ENCODE measurements around the gene UBE2L6. TPM values are rescaled to one million over a fixed set of nuclear protein-coding genes. Genes with fewer than 3 reads are reported as not detected.

Gene UBE2L6
- total and polyA plus RNA-seq, 2 donors (not counting 1 experiment from before 2014, with no cell fraction given), result 63.5 to 70.7 TPM

DNA sequence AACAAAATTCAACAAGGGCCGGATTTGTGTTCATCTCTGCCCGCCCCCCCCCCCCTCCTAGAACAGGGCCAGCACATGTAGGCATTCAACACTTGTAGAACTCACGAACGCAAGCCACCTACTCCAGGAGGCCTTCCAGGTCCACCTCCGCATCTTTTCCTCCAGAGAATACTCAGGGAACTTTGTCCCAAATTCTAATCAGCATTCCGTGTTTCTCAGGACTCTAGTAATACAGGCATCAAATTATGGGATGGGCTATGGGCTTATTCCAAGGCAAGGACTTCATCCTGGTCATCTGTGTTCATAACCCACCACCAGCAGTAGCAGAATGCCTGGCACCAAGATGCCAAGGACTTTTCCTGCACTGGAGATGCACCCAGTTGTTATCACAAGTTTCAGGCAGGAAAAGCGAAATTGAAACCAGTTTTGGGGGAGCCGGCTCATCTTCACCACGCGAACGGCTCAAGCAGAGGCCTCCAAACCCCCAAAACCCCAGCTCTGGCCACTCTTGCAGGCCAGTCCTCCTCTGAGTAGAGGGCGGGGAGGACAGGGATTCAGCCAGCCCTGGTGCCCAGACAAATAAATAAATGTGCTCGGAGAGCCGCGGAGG lies 462 bp downstream of the UBE2L6 start:
- Mint-ChIP-seq H3K4me3 (peak overlapping the region; percentile 99), H3K27me3 (no peaks in the 10 kb centered on the region), H3K9me3 (ENCODE audit: insufficient read depth) (no peaks in the 10 kb centered on the region), H3K4me1 (peaks cover 39% of the 10 kb centered on the region), H3K27ac (peak overlapping the region; percentile 75)
- ATAC-seq (ENCODE audit: low read depth) (peak; percentile 1), DNase-seq (peak; percentile 57)
- Histone ChIP-seq H3K9me3 (ENCODE audit: control extremely low read depth in 1 of 3, control insufficient read depth in 2 of 3, insufficient read depth in 1 of 3, low read length in 2 of 3) (no peaks in the 10 kb centered on the region), H3K79me2 (ENCODE audit: control insufficient read depth, insufficient read depth, low read length) (peaks cover 54% of the 10 kb centered on the region), H3K4me2 (replicated peaks; ENCODE audit: low read depth, low read length, poor library complexity, severe bottlenecking) (peak overlapping the region; percentile 92), H3K27me3 (replicated peaks in 1 of 4; ENCODE audit: control extremely low read depth in 1 of 4, control insufficient read depth in 3 of 4, insufficient read depth in 4 of 4, low read length in 3 of 4) (no peaks in the 10 kb centered on the region), H4K20me1 (ENCODE audit: control insufficient read depth, insufficient read depth, low read length, poor library complexity, severe bottlenecking) (peaks cover 9% of the 10 kb centered on the region), H3K27ac (ENCODE audit: low read length in 2 of 2) (peak overlapping the region; percentile 83 to 92), H3K9ac (ENCODE audit: low read length) (peak overlapping the region; percentile 85), H3K36me3 (replicated peaks in 1 of 2; ENCODE audit: control extremely low read depth in 1 of 2, control insufficient read depth in 1 of 2, extremely low read depth in 1 of 2, insufficient read depth in 2 of 2, low read length in 1 of 2) (peaks cover 0 to 8% of the 10 kb centered on the region in 2 experiments), H3K4me1 (ENCODE audit: control insufficient read depth in 2 of 2, insufficient read depth in 2 of 2, low read length in 2 of 2) (peaks cover 18 to 27% of the 10 kb centered on the region in 2 donors), H2AFZ (ENCODE audit: insufficient read depth, low read depth, low read length, poor library complexity, severe bottlenecking) (peak overlapping the region; percentile 99), H3K4me3 (ENCODE audit: control extremely low read depth in 1 of 5, extremely low read depth in 1 of 5, insufficient read depth in 1 of 5, low read depth in 2 of 5, low read length in 4 of 5) (peak overlapping the region; percentile 83 to 99 (median 98))
- WGBS (ENCODE audit: insufficient coverage), result 4% methylated on average over 9 of the region's 15 CpGs
- POLR2A ChIA-PET, result interaction anchor here (0.6 to 1.8 kb wide), 3 partner anchors 16 to 36 kb away, joined by 3 to 5 read pairs (median 3); partner anchors contain the start of gene TIMM10
- intact Hi-C loops (cut with micrococcal nuclease), result loop anchor here (1.0 to 5.0 kb wide), 7 partner anchors 19 to 1010 kb away; partner anchors contain the start of genes CLP1, LPXN, SELENOH and ZFP91
- CTCF ChIA-PET, result interaction anchor here (0.7 to 5.9 kb wide), 13 partner anchors 9 to 233 kb away, joined by 3 to 86 read pairs (median 7); partner anchors contain the start of genes SELENOH and TIMM10
- no peak for TF ChIP-seq EZH2 (IDR thresholded peaks at IDR 0.05; ENCODE audit: borderline replicate concordance, insufficient read depth, low read depth, low read length, poor library complexity, severe bottlenecking)
- TF ChIP-seq, protein P1, sequence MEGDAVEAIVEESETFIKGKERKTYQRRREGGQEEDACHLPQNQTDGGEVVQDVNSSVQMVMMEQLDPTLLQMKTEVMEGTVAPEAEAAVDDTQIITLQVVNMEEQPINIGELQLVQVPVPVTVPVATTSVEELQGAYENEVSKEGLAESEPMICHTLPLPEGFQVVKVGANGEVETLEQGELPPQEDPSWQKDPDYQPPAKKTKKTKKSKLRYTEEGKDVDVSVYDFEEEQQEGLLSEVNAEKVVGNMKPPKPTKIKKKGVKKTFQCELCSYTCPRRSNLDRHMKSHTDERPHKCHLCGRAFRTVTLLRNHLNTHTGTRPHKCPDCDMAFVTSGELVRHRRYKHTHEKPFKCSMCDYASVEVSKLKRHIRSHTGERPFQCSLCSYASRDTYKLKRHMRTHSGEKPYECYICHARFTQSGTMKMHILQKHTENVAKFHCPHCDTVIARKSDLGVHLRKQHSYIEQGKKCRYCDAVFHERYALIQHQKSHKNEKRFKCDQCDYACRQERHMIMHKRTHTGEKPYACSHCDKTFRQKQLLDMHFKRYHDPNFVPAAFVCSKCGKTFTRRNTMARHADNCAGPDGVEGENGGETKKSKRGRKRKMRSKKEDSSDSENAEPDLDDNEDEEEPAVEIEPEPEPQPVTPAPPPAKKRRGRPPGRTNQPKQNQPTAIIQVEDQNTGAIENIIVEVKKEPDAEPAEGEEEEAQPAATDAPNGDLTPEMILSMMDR (IDR thresholded peaks at IDR 0.05), result no peak

All from B cell (primary cell).